ENCODE measurements around the gene BDKRB2. TPM values are rescaled to one million over a fixed set of nuclear protein-coding genes. Genes with fewer than 3 reads are reported as not detected.

BDKRB2 gene
- total and polyA plus RNA-seq, 2 experiments from 2014 or later: 0.14 to 0.21 TPM

DNA sequence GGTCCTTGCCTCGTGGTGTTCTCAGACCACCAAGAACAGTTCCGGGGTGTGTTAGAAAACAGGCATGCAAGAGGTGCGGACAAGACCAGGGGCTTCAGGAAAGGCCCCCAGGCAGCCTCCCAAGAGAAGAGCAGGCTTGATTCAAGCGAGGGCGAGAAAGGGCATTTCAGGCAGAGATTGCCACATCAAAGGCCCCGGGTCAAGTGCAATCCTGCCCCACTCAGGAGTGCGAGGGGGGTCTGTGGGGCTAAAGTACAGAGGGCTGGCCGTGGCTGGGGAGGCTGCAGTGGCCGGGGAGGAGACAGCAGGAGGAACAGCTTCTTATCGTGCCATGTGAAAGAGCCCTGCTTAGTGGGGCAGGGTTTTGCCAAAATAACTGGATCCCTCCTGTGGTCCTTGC is 2.7 kb upstream of the BDKRB2 start:
- Mint-ChIP-seq H3K27me3 (ENCODE audit: insufficient read depth, low read depth, poor library complexity) (peaks cover 13% of the 10 kb centered on the region), H3K27ac (no peak overlapping the region; the same call in 1 of the 2 replicates), H3K36me3 (ENCODE audit: low read depth) (no peaks in the 10 kb centered on the region), H3K4me1 (peaks cover 27% of the 10 kb centered on the region), H3K9me3 (no peaks in the 10 kb centered on the region), H3K4me3 (no peak overlapping the region)
- no peak overlapping the region for H2AFZ ChIP-seq
- H3K36me3 ChIP-seq (ENCODE audit: insufficient read depth): no peaks in the 10 kb centered on the region
- no peaks in the 10 kb centered on the region for H4K20me1 ChIP-seq (replicated peaks; ENCODE audit: insufficient read depth)
- H3K27ac ChIP-seq (ENCODE audit: low read depth): no peak overlapping the region
- DNase-seq (ENCODE audit: low spot score) (no peak), ATAC-seq (no peak)
- TF ChIP-seq, protein P1, sequence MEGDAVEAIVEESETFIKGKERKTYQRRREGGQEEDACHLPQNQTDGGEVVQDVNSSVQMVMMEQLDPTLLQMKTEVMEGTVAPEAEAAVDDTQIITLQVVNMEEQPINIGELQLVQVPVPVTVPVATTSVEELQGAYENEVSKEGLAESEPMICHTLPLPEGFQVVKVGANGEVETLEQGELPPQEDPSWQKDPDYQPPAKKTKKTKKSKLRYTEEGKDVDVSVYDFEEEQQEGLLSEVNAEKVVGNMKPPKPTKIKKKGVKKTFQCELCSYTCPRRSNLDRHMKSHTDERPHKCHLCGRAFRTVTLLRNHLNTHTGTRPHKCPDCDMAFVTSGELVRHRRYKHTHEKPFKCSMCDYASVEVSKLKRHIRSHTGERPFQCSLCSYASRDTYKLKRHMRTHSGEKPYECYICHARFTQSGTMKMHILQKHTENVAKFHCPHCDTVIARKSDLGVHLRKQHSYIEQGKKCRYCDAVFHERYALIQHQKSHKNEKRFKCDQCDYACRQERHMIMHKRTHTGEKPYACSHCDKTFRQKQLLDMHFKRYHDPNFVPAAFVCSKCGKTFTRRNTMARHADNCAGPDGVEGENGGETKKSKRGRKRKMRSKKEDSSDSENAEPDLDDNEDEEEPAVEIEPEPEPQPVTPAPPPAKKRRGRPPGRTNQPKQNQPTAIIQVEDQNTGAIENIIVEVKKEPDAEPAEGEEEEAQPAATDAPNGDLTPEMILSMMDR (conservative IDR thresholded peaks at IDR 0.05; ENCODE audit: low read depth in 2 of 2): no peak
- TF ChIP-seq CREB1 (CRISPR knock-in tag; IDR thresholded peaks at IDR 0.05; ENCODE audit: low read depth) (no peak), STAT1 (IDR thresholded peaks at IDR 0.05; ENCODE audit: unreplicated experiment) (no peak), JUNB (IDR thresholded peaks at IDR 0.05; ENCODE audit: unreplicated experiment) (no peak), ZNF331 (CRISPR knock-in tag; IDR thresholded peaks at IDR 0.05; ENCODE audit: low read depth) (no peak), EZH2 (IDR thresholded peaks at IDR 0.05; ENCODE audit: low read depth, unreplicated experiment) (no peak), NANOG (IDR thresholded peaks at IDR 0.05; ENCODE audit: borderline replicate concordance) (no peak), EZH2phosphoT487 (IDR thresholded peaks at IDR 0.05; ENCODE audit: unreplicated experiment) (no peak), ZNF114 (CRISPR knock-in tag; IDR thresholded peaks at IDR 0.05) (no peak), POLR2AphosphoS5 (IDR thresholded peaks at IDR 0.05; ENCODE audit: low read depth) (no peak)
- TF ChIP-seq, protein P2, sequence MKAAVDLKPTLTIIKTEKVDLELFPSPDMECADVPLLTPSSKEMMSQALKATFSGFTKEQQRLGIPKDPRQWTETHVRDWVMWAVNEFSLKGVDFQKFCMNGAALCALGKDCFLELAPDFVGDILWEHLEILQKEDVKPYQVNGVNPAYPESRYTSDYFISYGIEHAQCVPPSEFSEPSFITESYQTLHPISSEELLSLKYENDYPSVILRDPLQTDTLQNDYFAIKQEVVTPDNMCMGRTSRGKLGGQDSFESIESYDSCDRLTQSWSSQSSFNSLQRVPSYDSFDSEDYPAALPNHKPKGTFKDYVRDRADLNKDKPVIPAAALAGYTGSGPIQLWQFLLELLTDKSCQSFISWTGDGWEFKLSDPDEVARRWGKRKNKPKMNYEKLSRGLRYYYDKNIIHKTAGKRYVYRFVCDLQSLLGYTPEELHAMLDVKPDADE (IDR thresholded peaks at IDR 0.05): no peak
- TF ChIP-seq, protein P3, sequence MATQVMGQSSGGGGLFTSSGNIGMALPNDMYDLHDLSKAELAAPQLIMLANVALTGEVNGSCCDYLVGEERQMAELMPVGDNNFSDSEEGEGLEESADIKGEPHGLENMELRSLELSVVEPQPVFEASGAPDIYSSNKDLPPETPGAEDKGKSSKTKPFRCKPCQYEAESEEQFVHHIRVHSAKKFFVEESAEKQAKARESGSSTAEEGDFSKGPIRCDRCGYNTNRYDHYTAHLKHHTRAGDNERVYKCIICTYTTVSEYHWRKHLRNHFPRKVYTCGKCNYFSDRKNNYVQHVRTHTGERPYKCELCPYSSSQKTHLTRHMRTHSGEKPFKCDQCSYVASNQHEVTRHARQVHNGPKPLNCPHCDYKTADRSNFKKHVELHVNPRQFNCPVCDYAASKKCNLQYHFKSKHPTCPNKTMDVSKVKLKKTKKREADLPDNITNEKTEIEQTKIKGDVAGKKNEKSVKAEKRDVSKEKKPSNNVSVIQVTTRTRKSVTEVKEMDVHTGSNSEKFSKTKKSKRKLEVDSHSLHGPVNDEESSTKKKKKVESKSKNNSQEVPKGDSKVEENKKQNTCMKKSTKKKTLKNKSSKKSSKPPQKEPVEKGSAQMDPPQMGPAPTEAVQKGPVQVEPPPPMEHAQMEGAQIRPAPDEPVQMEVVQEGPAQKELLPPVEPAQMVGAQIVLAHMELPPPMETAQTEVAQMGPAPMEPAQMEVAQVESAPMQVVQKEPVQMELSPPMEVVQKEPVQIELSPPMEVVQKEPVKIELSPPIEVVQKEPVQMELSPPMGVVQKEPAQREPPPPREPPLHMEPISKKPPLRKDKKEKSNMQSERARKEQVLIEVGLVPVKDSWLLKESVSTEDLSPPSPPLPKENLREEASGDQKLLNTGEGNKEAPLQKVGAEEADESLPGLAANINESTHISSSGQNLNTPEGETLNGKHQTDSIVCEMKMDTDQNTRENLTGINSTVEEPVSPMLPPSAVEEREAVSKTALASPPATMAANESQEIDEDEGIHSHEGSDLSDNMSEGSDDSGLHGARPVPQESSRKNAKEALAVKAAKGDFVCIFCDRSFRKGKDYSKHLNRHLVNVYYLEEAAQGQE (IDR thresholded peaks at IDR 0.05; ENCODE audit: unreplicated experiment): no peak
- TF ChIP-seq, protein P4, sequence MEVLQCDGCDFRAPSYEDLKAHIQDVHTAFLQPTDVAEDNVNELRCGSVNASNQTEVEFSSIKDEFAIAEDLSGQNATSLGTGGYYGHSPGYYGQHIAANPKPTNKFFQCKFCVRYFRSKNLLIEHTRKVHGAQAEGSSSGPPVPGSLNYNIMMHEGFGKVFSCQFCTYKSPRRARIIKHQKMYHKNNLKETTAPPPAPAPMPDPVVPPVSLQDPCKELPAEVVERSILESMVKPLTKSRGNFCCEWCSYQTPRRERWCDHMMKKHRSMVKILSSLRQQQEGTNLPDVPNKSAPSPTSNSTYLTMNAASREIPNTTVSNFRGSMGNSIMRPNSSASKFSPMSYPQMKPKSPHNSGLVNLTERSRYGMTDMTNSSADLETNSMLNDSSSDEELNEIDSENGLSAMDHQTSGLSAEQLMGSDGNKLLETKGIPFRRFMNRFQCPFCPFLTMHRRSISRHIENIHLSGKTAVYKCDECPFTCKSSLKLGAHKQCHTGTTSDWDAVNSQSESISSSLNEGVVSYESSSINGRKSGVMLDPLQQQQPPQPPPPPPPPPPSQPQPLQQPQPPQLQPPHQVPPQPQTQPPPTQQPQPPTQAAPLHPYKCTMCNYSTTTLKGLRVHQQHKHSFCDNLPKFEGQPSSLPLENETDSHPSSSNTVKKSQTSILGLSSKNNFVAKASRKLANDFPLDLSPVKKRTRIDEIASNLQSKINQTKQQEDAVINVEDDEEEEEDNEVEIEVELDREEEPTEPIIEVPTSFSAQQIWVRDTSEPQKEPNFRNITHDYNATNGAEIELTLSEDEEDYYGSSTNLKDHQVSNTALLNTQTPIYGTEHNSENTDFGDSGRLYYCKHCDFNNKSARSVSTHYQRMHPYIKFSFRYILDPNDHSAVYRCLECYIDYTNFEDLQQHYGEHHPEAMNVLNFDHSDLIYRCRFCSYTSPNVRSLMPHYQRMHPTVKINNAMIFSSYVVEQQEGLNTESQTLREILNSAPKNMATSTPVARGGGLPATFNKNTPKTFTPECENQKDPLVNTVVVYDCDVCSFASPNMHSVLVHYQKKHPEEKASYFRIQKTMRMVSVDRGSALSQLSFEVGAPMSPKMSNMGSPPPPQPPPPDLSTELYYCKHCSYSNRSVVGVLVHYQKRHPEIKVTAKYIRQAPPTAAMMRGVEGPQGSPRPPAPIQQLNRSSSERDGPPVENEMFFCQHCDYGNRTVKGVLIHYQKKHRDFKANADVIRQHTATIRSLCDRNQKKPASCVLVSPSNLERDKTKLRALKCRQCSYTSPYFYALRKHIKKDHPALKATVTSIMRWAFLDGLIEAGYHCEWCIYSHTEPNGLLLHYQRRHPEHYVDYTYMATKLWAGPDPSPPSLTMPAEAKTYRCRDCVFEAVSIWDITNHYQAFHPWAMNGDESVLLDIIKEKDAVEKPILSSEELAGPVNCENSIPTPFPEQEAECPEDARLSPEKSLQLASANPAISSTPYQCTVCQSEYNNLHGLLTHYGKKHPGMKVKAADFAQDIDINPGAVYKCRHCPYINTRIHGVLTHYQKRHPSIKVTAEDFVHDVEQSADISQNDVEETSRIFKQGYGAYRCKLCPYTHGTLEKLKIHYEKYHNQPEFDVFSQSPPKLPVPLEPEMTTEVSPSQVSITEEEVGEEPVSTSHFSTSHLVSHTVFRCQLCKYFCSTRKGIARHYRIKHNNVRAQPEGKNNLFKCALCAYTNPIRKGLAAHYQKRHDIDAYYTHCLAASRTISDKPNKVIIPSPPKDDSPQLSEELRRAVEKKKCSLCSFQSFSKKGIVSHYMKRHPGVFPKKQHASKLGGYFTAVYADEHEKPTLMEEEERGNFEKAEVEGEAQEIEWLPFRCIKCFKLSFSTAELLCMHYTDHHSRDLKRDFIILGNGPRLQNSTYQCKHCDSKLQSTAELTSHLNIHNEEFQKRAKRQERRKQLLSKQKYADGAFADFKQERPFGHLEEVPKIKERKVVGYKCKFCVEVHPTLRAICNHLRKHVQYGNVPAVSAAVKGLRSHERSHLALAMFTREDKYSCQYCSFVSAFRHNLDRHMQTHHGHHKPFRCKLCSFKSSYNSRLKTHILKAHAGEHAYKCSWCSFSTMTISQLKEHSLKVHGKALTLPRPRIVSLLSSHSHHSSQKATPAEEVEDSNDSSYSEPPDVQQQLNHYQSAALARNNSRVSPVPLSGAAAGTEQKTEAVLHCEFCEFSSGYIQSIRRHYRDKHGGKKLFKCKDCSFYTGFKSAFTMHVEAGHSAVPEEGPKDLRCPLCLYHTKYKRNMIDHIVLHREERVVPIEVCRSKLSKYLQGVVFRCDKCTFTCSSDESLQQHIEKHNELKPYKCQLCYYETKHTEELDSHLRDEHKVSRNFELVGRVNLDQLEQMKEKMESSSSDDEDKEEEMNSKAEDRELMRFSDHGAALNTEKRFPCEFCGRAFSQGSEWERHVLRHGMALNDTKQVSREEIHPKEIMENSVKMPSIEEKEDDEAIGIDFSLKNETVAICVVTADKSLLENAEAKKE (CRISPR knock-in tag; IDR thresholded peaks at IDR 0.05): no peak
- no peak overlapping the region for H3K4me3 ChIP-seq
- no peaks in the 10 kb centered on the region for H3K79me2 ChIP-seq (replicated peaks; ENCODE audit: insufficient read depth)
- peaks cover 26% of the 10 kb centered on the region for H3K27me3 ChIP-seq (ENCODE audit: insufficient read depth)
- 0 out of 2 replicates have a peak, but pooled peaks cover 5% of the 10 kb centered on the region for H3K9me2 ChIP-seq (ENCODE audit: insufficient read depth)
- peaks cover 6% of the 10 kb centered on the region; the same call in 1 of the 2 replicates for H3K4me1 ChIP-seq (ENCODE audit: insufficient read depth)
- H3K4me2 ChIP-seq: no peak overlapping the region
- no peaks in the 10 kb centered on the region for H3F3A ChIP-seq (replicated peaks; ENCODE audit: low read depth)

Data from GM23338 (cell line).